Measurements from ENCODE around the gene GLI1.

The GLI1 gene

GRCh38 chr12:57520053-57520818 is 60.7 kb downstream of the GLI1 start, which contains the start of gene DDIT3:
Gene DDIT3, minus strand, starts transcription at chr12:57520514. Its CDS starts 3,108 bp downstream, at chr12:57517406.
- DNase-seq (ENCODE audit: low spot score) = peak; percentile 90

GRCh38 chr12:57521525-57522010 is 62.0 kb downstream of the GLI1 start:
- DNase-seq (ENCODE audit: low spot score) = peak; percentile 43

Measured in HuH-7.5 (cell line).